GM18517 (cell line): Measurements from ENCODE around the gene FBXL2.
"Not testable (repeated sequence)": the region's sequence is repeated elsewhere in the genome, so short reads cannot be mapped to it uniquely, and the experiment has no call there.

ENCODE experiments used
- ATAC-seq: cut with Tn5 transposase; IDR thresholded peaks from one replicate; pipeline ENCODE4 v1.9.1; 2021; ENCODE audit warnings: mild to moderate bottlenecking, moderate library complexity; ENCODE audit not compliant: unreplicated experiment

Gene FBXL2

DNA sequence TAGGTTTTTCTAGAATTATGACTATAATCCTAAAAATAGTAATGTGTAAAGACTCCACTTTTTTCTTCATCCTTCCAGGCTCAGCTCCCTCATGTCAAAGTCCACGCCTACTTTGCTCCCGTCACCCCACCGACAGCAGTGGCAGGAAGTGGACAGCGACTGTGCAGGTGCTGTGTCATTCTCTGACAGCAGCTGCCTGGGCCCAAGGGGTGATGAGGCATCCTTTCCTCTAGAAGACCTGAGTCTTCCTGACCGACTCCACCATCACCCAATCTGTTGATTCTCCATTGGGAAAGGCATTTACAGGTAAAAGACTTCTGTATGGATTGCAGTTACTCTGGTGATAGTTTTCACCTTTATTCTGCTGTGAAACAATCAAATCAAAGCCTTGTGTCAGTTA lies 108.2 kb downstream of the FBXL2 start:
- no peak for ATAC-seq

DNA sequence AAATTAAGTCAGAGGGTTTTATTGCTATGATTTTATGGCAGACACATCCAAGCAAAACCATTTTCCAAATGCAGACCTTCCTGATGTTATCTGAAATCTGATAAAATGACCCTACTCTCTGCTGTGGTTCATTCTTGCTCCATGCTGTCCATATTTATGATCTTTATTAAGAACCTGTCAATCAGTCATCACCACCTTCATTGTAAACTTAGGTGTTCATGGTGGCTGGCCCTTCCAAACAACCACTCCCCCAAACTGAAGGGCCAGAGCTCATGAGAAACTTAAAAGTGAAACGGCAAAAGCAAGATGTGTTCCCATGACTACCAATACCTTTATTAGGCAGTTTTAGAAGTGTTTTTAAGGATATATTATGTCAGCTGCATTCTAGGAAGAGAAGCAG lies 109.4 kb downstream of the FBXL2 start:
- no peak for ATAC-seq

DNA sequence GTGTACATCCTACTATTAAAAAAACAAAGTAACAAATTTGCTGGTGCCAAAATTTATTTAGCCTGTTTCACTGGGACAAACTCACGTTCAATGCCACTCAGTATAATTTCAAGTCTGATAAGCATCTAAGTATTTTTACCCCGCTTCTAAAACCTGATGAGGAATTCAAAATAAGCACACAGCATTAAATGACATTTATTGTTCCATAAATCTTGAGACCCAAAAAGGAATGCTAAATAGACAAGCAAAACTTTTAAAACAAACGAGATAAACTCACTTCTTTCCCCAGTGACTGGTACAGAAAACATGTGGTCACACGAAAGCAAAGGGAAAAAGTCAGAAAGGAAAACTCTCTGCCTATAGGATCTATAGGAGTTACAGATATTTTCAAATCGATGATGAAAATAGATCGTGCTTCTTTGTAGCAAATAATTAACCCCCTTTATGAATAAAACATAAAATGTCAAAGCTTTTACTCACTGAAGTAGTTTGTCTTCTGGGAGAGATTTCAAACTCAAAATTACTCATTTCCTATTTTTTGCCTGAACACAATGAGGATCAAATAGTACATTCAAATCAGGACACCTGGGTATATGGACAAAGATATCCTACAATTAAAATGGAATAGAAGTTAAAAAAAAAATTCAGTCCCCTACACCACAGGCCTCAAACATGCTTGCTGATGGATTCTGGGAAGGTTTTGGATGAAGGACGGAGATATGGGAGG lies 111.3 kb downstream of the FBXL2 start:
- no peak for ATAC-seq

DNA sequence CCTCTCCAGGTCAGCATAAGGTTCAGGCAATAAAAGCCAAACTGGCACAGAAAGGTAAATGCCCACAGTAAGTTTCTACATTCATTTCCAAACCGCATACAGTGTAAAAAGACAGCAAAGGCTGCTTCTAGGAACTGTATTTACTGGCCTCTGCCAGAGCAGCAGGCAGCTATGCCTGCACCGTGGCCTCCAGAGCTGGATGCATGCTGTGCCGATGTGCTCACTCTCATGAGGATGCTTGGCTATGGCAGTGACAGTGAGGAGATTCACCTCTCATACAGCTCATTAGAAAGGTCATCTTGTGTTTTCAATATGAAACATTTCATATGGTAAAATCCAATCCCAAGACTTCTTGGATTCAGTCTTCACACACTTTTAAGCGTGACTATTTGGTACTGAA lies 112.7 kb downstream of the FBXL2 start:
- ATAC-seq: no peak

DNA sequence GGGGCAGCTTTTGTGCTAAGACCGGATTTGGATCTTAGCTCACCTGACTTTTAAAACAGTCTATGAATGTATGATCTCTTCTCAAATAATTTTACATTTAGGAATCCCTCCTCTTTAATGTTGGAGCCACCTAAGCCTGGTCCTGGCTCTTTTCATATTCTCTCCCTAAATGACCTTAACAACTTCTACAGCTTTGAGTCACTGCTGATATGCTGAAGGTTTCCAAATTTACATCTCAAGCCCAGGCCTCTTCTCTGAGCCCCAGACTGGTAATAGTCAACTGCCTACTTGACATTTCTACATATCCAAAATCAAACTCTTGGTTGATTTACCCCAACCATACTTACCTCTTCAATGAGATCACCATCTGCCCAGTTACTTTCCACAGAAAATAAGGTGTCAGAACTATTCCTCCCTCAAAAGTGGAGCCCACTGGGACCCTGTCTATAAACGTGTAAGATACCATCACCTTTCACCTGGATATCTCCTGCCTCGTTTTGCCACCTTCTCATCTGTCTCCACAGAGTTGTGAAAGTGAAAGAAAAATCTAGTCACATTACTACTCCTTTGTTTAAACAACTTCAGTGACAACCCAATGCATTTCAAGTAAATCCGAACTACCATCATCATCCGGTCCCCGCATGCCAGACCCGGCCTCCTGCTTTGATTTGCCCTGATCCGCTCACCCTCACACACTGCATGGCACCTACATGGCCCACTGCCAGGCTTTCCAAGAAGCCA lies 114.2 kb downstream of the FBXL2 start:
- ATAC-seq: no peak

DNA sequence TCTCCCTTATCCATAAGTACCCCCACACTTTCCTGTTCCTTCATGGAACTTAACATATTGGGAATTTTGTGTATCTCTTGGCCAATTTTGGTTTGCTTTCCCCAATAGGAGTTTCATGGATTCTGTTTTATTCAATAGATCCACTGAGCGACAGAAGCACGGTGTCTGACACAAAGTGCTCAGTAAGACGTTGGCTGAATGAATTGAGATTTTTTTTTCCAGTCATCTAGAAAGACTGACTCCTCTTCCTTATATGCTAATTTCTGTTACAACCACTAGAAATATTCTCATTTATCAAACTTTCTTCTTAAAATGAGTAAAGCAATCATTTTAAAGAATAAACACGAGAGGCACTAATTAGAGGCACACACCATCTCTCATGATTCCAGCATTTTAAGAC lies 114.9 kb downstream of the FBXL2 start:
- ATAC-seq: no peak

DNA sequence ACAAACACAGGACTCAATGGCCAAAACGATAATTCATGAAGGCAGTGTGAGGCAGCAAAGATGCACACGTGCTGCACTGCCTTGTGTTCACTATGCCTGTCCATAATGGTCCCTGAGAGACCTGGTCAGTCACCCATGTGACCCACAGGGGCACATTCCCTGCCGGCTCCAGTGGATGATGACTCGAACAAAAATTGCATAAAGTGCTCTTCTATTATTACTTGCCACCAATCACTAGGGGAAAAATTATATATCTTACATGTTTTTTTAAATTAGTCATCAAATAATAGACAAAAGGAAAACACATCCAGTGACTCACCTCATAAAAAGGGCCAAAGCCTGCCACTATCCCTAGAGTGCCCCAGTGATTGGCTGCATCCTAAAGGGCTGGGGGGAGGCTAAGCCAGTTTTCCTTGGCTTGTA lies 115.5 kb downstream of the FBXL2 start:
- ATAC-seq: no peak

DNA sequence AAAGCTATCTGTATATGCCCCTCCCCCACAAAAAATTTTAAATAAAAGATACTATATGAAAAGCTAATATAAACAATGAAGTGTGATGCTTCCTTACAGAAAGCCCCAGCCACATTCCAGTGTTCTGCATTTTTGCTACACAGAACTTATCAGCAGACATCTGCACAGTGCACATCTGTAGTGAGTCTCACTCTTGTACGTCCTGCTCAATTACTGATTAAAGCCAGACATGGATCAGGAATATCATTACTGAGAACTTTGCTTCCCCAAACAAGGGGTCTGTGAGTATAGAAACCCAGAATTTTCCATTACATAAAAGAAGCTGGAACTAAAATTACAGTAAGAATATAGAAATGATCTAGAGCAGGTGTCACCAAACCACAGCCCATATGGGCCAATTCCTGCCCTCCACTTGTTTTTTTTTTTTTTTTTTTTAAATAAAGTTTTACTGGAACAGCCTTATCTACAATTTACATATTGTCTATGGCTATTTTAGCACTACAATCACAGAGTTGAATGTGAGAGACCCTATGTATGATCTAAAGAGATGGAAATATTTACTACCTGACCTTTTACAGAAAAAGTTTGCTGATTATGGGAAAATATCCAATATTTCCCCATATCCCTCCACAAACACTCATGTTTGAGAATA lies 117.3 kb downstream of the FBXL2 start:
- no peak for ATAC-seq

DNA sequence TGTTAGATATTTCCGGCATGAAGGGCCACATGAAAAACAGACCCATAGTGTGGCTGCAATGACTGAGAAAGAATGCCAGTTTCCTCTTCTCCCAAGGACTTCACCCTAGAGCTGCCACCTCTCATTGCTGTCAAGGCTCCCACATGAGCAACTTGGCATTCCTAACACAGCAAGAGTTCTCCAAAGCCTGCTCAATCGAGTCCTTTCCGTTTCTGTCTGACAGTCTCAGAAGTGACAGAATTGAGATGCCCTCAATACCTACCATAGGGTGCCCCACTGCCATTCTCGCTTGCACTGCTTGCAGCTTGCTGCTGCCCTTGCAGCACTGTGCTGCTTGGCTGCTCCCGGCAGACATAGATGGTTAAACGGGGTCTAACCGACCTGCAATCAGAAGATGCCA lies 118.7 kb downstream of the FBXL2 start:
- ATAC-seq: no peak

DNA sequence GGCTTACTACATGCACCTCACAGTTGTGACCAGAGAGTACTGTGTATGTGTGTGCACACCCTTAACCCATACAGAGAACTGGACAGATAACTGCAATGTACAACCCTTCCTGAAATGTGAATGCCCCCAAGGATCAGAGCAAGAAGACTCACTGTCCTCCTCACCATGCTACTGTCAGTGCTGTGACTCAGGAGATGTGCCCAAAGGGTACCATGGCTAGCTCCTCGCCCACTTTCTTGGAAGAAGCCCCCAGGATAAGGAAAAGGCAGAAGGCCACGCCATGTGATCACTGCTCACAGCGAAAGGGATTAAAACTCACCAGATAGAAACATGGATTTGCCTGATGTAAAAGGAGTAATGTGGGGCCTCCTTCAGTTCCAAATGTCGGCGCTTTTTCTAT lies 121.2 kb downstream of the FBXL2 start:
- ATAC-seq: no peak

DNA sequence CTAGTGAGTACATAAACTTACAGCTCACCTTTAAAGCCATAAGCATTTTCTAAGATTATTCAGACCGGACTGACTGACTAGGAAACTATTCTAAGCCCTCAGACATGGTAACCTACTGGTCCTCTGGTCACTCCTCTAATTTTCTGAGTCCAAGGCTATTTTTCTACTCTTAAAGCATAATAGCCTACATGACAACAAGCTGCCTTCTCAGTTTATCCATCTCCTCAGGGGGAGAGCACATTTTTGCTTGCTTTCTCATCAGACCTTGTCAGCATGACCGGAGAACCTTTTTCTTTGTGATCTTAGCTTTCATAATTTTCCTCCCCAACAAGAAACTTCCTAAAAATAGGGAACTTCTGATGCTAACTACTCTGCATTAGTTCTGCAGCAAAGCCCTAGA lies 124.5 kb downstream of the FBXL2 start:
- ATAC-seq: no peak

DNA sequence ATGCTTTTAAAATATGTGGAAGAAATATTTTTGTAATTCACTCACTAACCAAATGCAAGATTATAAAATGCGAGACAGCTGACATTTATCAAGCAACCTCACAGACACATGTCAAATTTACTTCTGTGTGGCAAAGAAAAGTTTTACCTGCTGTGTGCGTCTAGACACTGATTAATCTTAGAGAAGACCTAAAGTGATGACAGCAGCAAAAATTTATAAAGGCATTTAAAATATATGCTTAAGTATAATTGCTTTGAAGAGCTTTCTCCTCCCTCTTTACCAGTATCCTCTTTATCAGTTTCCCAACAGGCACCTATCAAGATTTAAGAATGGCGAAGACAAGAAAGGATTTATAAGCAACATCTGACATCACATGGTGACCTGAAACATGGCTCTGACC lies 125.7 kb downstream of the FBXL2 start:
- no peak for ATAC-seq

DNA sequence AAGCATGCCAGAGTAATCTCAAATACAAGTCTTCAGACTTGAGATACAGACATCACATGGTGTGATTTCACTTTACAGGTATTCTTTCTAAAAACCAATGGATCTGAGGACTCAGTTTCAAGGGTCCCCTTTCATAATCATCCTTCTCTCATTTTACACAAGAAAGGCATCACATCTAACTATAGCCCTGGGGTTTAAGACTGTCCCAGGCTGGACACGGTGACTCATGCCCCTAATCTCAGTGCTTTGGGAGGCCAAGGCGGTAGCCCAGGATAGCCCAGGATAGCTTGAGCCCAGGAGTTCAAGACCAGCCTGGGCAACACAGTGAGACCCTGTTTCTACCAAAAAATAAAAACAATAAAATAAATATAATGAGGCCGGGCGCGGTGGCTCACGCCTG lies 126.5 kb downstream of the FBXL2 start:
- ATAC-seq: no peak

DNA sequence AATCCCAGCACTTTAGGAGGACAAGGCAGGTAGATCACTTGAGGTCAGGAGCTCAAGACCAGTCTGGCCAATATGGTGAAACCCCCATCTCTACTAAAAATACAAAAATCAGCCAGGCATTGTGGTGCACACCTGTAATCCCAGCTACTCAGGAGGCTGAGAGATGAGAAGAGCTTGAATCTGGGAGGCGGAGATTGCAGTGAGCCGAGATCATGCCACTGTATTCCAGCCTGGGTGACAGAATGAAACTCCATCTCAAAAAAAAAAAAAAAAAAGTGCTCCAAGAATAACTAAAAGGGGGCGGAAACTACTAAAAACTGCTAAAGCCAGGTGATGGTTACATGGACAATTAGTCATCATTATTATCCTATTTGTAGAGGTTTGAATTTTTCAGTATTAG lies 133.6 kb downstream of the FBXL2 start:
- not testable (repeated sequence) for ATAC-seq

DNA sequence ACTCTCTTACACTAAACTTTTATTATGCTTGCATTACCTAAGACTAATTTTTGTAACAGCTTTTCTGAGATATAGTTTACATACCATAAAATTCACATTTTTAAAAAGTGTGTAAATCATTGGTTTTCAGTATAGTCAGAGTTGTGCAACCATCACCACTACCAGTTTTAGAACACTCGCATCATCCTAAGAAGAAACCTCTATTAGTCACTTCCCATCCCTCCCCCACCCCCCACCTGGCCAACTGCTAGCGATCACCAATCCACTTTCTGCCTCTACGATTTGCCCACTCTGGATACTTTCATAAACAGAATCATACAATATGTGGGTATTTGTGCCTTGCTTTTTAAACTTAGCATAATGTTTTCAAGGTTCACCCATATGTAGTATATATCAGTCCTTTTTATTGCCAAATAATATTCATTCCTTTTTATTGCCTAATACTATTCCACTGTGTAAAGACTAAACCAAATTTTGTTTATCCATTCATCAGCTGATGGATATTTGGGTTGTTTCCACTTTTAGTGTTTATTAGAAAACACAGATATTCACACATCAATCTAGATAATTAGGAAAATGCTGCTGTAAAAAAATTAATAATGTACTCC lies 139.9 kb downstream of the FBXL2 start:
- ATAC-seq: no peak

DNA sequence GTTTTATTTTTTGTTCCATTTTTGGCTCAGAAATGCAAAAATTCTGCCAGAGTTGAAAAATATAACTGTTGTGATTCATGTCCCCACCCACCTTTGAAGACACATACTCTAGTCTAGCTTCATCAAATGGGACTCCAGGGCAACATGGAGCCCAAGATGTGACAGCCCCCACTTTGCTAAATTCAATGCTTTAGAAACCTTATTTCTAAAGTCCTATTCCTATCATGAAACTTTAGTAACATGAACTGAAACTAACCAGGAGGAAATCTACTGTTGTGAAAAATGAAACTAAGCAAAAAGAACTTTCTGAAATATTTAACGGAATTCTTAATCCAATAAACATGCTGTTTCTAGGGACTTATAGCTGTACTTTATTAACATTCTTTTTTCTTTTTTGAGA lies 142.7 kb downstream of the FBXL2 start:
- ATAC-seq: no peak

DNA sequence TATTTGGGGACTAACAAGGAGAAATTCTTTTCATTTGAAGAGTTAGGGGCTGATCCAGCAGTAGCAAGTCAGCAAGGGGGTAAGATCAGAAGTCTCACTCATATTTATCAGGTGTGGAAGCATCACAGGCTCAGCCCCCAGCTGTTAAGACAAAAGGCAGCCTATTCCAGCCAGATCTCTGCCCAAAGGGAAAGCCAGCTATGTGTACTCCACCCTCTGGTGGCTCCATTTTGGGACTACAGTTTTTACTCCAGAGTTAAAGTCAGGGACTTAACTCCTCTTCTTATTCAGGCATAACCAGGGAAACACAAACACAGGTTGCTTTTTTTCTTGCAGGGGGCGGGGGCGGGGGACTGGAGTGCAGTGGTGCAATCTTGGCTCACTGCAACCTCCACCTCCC lies 143.7 kb downstream of the FBXL2 start:
- no peak for ATAC-seq

DNA sequence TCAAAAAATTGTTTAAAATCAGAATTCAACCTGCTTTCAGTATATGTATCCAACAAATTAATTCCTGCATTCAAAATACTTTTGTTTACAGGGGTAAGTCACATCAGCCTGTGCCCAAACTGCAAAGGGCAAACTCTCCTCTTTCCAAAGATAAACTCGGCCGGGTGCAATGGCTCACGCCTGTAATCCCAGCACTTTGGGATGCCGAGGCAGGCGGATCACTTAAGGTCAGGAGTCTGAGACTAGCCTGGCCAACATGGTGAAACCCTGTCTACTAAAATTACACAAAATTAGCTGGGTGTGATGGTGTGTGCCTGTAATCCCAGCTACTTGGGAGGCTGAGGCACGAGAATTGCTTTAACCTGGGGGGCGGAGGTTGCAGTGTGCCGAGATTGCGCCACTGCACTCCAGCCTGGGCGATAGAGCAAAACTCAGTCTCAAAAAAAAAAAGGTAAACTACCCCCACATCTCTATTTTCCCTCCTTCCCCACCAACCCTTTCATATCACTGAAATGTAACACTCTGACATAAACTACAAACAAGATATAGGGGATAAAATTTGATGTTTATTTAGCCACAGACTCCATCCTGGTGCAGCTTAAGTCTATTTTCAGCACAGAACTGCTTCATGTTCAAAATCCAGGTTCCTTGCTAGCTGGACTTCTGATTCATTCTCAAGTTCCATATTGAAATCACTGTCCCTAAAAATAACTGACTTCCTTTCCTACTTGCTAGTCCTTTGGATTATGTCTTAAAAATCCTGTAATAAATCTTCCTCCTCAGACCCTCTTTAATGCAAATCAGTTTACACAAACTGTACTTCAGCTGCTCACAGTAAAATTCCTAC lies 147.6 kb downstream of the FBXL2 start:
- no peak for ATAC-seq

DNA sequence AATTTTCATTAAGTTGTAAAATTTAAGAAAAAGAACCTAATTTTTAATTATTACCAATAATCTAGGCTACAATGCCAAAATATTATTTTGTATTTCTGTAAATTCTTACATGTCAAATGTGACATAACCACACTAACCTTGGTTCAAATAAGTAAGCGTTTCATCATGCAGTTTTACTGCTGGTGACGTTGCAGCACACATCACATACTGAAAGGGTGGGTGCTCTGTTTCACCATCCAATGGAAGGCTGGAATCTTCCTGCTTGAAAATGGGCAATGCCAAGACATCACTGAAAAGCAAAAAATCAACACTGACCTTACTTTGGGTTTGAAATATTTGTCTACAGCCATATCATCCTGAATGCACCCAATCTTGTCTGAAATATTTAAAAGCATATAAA lies 148.2 kb downstream of the FBXL2 start:
- no peak for ATAC-seq

DNA sequence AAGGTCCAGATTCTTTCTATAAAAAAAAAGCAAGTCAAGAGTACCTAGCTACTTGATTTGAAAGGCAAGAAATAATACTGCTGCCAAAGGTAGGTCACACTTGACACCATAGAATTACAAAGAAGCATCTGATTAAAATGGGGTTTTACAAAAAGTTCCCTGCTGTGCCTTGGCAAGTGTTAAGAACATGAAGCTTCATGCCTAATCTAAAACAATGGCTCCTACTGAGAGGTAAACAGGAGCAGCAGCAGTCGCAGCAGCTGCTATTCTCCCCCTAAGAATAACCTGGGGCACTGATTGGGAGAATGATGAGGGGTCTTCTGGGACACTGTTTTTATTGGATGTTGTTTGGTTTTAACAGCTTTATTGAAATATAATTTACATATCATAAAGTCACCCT lies 148.8 kb downstream of the FBXL2 start:
- ATAC-seq: no peak
